ENCODE data around the gene MMRN2.
"Not testable (repeated sequence)": the region's sequence is repeated elsewhere in the genome, so short reads cannot be mapped to it uniquely, and the experiment has no call there.

Gene MMRN2

GRCh38 chr10:86941991-86942421 lies 15.4 kb downstream of the MMRN2 start:
- no peak for DNase-seq (ENCODE audit: low read depth in 2 of 2)

DNA sequence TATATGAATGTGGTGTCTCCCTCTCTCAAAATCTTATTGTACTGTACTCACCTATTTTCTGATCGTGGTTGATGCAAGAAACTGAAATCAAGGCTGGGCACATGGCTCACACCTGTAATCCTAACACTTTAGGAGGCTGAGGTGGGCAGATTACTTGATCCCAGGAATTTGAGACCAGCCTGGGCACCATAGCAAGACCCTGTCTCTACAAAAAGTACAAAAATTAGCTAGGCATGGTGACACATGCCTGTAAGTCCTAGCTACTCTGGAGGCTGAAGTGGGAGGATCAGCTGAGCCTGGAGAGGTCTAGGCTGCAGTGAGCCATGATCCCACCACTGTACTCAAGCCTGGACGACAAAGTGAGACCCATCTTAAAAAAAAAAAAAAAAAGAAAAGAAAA lies 16.0 kb downstream of the MMRN2 start:
- DNase-seq (ENCODE audit: low read depth in 2 of 2) = no peak

GRCh38 chr10:86940677-86941076 lies 16.7 kb downstream of the MMRN2 start:
- no peak for DNase-seq (ENCODE audit: low read depth in 2 of 2)

- not testable (repeated sequence) for DNase-seq (ENCODE audit: low read depth in 2 of 2)
Measured at GRCh38 chr10:86940076-86940475, 17.3 kb downstream of the MMRN2 start.

DNA sequence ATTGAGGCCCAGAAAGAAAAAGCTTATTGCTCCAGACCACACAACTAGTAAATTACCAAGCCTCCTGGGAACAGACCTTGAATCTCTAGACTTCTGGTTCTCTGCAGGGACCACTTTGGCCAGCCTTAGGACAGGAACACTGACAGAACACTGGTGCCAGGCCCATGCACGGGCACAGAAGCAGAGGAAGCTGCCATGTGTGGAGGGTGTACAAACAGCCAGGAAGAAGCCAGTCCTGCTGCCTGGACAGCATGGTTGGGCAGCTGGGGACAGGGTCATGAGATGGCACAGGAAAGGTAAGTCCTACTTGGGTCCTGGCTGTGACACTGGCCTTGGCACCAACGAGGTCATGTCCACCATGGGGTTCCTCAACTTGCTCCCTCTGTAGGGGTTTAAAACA lies 19.2 kb downstream of the MMRN2 start:
- DNase-seq (ENCODE audit: low read depth in 2 of 2) = no peak

DNA sequence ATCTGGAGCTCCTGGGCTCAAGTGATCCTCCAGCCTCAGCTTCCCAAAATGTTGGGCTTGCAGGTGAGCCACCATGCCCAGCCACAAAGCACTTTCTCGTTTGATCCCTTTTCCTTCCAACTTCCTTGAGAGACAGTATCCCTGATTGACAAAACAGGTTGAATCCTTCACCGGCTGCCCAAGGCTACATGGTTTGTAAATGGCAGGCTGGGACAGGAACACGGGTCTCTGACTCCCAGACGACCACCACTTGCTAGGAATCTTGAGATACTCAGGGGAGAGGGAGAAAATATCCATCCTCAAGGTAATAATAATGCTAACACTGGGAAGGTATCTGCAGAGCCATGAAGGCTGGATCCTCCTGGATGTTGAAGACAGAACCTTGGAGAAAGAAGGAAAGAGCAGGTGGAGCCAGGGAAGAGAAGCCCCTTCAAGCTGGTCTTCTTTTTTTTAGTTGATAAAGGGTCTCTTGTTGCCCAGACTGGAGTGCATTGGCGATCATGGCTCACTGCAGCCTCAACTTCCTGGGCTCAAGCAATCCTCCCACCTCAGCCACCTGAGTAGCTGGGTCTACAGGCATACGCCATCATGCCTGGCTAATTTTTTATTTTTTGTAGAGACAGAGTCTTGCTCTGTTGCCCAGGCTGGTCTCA lies 19.8 kb downstream of the MMRN2 start:
- no peak for DNase-seq (ENCODE audit: low read depth in 2 of 2)

GRCh38 chr10:86936661-86937501 lies 20.5 kb downstream of the MMRN2 start:
- DNase-seq (ENCODE audit: low read depth in 2 of 2) = no peak

GRCh38 chr10:86934162-86934711 lies 23.2 kb downstream of the MMRN2 start:
- not testable (repeated sequence) for DNase-seq (ENCODE audit: low read depth in 2 of 2)

- DNase-seq (ENCODE audit: low read depth in 2 of 2) = no peak
Measured at GRCh38 chr10:86932674-86933073, 24.7 kb downstream of the MMRN2 start.

DNA sequence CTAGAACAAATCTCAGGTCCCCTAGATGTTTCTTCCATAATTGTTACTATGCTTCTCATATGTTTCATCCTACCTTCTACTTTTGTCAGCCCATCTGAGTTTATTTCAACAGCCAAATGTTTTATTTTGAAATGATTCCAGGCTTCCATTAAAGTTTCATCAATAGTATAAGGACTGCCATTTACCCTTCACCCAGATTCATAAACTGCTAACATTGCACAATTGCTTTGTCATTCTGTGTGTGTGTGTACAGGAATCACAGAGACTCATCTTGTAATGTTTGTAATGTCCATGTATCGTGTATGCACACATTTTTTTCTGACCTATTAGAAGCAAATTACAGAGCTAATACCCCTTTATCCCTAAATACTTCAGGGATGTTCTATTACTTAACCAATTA lies 25.5 kb downstream of the MMRN2 start:
- no peak for DNase-seq (ENCODE audit: low read depth in 2 of 2)

DNA sequence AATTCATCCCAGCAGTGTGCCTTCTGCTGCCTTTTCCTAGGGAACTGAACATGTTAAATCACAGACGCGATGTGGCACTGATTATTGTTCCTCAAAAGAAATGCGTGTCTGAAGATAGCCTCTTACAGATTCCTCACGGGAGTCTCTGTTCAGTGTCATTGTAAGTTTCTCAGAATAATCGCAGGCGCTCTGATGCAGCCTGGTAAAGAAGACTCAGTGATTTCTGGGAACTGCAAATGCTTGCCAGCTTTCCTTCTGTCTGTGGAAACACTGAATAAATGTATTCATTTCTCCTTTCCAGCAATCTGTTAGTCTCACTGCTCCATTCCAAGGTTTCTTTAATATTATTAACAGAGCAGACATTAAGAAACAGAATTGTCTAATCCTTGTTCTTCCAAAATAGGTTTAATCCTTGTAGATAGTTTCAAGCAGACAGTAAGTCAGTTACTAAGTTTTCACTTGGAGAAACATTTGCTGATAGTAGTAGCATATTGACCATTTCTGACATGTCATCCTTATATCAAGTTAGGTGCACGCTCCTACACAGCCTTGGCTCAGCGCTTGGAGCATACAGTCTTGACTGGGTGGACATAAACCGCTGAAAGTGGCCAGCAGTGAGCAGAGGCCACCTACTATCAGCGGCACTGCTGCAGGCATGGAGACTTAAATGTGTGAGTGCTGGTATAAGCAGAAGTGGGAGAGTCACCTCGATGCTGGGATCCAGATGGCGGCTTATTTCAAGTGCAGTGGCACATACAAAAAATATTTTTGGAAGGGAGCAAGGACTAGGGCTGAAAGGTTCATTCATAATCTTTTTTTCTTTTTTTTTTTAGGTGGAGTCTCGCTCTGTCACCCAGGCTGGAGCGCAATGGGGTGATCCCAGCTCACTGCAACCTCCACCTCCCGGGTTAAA lies 27.7 kb downstream of the MMRN2 start:
- DNase-seq (ENCODE audit: low read depth in 2 of 2) = no peak

DNA sequence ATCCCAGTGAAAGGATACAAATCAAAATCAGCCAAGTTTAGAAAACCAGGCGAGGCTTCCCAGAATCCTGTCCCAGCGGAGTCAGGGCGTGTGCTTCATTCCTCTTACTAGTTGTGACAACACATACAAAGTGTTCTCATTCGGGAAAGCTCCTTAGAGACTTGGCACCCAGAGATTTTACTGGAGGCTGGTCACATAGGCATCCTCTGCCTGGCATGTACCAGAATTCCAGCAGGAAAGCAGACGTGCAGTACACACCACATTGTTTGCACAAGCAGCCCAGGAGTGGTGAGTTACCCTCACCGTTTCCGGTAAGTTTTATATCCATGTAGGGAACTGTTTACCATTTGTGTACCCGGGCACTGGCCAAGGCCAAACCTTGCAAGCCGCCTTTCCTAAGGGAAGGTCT lies 34.9 kb downstream of the MMRN2 start:
- DNase-seq (ENCODE audit: low read depth in 2 of 2) = no peak

GRCh38 chr10:86918022-86918471 lies 39.4 kb downstream of the MMRN2 start:
- DNase-seq (ENCODE audit: low read depth in 2 of 2) = no peak

DNA sequence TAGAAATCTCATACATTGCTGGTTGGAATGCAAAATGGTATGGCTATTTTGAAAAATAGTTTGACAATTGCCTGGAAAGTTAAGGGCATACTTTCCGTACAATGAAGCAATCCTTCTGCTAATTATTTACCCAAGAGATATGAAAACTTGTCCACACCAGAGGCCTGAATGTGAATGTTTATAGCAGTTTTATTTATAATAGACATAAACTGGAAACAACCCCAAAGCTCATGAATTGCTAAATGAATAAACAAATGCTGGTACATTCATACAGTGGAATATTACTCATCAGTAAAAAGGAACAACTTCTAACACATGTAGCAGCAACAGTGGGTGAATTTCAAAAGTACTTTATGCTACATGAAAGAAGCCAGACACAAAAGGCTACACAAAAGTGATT lies 42.7 kb downstream of the MMRN2 start:
- DNase-seq (ENCODE audit: low read depth in 2 of 2) = no peak

GRCh38 chr10:86905429-86905828 lies 52.0 kb downstream of the MMRN2 start:
- DNase-seq (ENCODE audit: low read depth in 2 of 2) = no peak

DNA sequence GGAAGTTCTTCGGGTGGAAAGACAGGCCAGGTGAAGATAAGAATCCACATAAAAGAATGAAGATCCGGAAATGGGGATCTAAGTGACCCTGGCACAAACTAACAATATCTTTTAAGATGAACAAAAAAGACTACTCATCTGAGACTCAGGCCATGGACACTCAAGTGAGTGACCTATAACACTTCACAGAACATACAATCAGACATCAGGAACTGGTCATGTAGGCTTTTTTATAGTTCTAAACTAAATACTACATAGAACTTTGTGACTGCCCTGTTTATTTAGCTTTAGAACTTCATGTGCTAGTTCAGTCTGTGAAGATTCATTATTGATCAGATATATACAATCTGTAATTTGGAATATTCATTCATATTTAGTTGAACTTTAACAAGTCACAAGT lies 52.8 kb downstream of the MMRN2 start:
- DNase-seq (ENCODE audit: low read depth in 2 of 2) = no peak

DNA sequence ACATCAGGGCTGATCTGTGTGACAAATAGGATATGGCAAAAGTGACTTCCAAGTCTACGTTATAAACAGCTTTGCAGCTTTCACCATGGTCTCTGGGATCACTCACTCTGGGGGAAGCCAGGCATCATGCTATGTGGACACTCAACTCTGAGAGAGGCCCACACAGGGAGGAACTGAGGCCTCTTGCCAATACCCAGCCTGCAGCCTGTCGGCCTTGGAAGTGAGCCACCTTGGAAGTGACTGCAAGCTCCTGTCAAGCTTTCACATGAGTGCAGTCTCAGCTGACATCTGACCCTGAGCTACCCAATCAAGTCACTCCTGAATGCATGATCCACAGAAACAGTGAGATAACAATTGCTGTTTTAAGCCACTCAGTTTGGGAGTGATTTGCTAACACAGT lies 56.5 kb downstream of the MMRN2 start:
- DNase-seq (ENCODE audit: low read depth in 2 of 2) = no peak

DNA sequence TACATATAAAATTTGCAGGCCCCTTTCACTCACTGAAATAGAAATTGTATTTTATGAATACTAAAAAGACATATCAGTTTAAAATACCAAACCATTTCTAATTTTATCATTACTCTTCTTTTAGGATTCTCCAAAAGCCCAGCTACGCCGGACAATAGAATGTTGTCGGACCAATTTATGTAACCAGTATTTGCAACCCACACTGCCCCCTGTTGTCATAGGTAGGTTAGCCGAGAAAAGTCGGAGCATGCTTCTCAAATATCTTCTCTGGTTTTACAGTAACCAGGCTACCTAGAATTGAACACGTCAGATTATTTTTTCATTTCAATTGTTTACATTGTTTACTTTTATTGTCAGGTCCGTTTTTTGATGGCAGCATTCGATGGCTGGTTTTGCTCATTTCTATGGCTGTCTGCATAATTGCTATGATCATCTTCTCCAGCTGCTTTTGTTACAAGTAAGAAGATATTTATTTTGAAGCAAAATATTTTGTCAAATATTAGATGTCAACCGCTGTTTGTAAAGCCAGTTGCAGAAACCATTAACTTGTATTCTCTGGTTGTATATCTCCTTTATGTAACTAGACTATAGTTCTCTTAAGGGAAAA lies 57.6 kb downstream of the MMRN2 start:
- no peak for DNase-seq (ENCODE audit: low read depth in 2 of 2)

GRCh38 chr10:86899132-86899531 lies 58.3 kb downstream of the MMRN2 start:
- DNase-seq (ENCODE audit: low read depth in 2 of 2) = no peak

DNA sequence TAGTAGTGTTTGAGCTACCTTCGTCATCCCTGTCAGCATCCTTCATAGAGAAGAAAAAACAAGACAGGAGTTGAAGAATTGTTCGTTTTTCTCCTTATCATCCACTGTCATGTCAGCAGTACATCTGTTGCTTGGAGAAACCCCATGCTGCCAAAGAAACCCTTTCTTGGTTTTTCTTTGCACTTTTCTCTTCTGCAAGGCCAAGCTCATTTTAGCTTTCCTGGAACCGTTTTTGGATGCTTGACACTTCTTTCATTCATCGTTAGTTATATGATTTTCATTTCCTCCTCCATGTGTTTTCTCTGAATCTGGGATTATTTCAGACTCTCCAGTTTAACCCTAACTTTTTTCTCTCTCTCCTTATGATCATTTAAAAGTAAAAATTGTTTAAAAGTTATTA lies 58.9 kb downstream of the MMRN2 start:
- no peak for DNase-seq (ENCODE audit: low read depth in 2 of 2)

DNA sequence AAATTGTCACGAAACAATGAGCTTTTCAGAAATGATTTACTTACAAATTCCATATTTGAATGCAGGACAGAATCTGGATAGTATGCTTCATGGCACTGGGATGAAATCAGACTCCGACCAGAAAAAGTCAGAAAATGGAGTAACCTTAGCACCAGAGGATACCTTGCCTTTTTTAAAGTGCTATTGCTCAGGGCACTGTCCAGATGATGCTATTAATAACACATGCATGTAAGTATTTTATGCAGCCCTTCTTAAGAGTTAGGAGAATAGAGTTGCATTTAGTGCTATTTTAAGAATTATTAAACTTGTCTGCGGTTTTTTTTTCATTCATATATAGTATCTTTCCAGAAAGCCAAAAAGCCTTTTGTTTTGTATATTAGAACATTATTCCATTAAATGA lies 67.4 kb downstream of the MMRN2 start:
- DNase-seq (ENCODE audit: low read depth in 2 of 2) = no peak

Measured in stimulated activated CD4-positive, alpha-beta T cell treated with anti-CD3 and anti-CD28 coated beads, Interleukin-12 subunit alpha, Interleukin-12 subunit beta, amount 100 ng/mL, for 24 hours (primary cell).